Progenitor cell of endocrine pancreas (in vitro differentiated cells): Measurements from ENCODE around the gene LDB3. TPM values are rescaled to one million over a fixed set of nuclear protein-coding genes. Genes with fewer than 3 reads are reported as not detected.

ENCODE experiments used
- DNase-seq: peaks from one replicate; pipeline ENCODE4 v3.0.0; 2021; ENCODE audit warnings: low spot score; ENCODE audit not compliant: unreplicated experiment
- H3K27ac Mint-ChIP-seq: 2 replicates; pipeline ENCODE4 v1.8.0; 2021; ENCODE audit warnings: mild to moderate bottlenecking, moderate library complexity, mixed read lengths
- H3K27me3 Mint-ChIP-seq: 2 replicates; pipeline ENCODE4 v1.8.0; 2021; ENCODE audit warnings: mixed read lengths
- H3K36me3 Mint-ChIP-seq: 2 replicates; pipeline ENCODE4 v1.8.0; 2022; ENCODE audit warnings: mixed read lengths; ENCODE audit not compliant: insufficient read depth
- H3K4me1 Mint-ChIP-seq: 2 replicates; pipeline ENCODE4 v1.8.0; 2021; ENCODE audit warnings: low read depth, mixed read lengths
- H3K4me3 Mint-ChIP-seq: 2 replicates; pipeline ENCODE4 v1.8.0; 2021; ENCODE audit warnings: low read depth, mild to moderate bottlenecking, moderate library complexity, mixed read lengths
- H3K9me3 Mint-ChIP-seq: 2 replicates; pipeline ENCODE4 v1.8.0; 2021; ENCODE audit warnings: low read depth, mixed read lengths
- CTCF ChIP-seq: fragments of 200-600 bp; sonication (generic); IDR thresholded peaks from one replicate; pipeline ENCODE4 v1.5.0; 2021; ENCODE audit warnings: antibody characterized with exemption, mild to moderate bottlenecking; ENCODE audit not compliant: unreplicated experiment
- long read RNA-seq: library from polyadenylated mRNA; unstranded; transcript quantifications from one replicate; pipeline ENCODE4 v2.0.0, GENCODE V29; 2020
- total RNA-seq: library from RNA; stranded (reverse); gene quantifications from 2 replicates; pipeline ENCODE4 v1.2.1, GENCODE V29; 2021

Gene LDB3
- total RNA-seq: 0.26 and 0.31 TPM in 2 replicates
- long read RNA-seq: 0 reads

- Mint-ChIP-seq H3K36me3 (no peaks in the 10 kb centered on the region), H3K4me1 (peaks cover 41% of the 10 kb centered on the region), H3K27ac (no peak within 1 kb of the TSS), H3K4me3 (no peak within 1 kb of the TSS), H3K9me3 (no peaks in the 10 kb centered on the region), H3K27me3 (peaks cover 3% of the 10 kb centered on the region)
- TF ChIP-seq CTCF: no peak
- no peak for DNase-seq
These were observed at the start of gene LDB3 for GRCh38 chr10:86668297-86669165. Gene LDB3, plus strand, starts transcription at chr10:86668511. Its CDS starts 181 bp downstream, at chr10:86668692.

GRCh38 chr10:86628311-86628710 is 40.0 kb upstream of the LDB3 start:
- no peak for TF ChIP-seq CTCF
- H3K36me3 Mint-ChIP-seq: no peaks in the 10 kb centered on the region

GRCh38 chr10:86630079-86630478 is 38.2 kb upstream of the LDB3 start:
- Mint-ChIP-seq H3K4me3 (no peak overlapping the region), H3K4me1 (peaks cover 5% of the 10 kb centered on the region), H3K36me3 (no peaks in the 10 kb centered on the region), H3K27ac (no peak overlapping the region), H3K27me3 (peaks cover 39% of the 10 kb centered on the region), H3K9me3 (no peaks in the 10 kb centered on the region)
- no peak for TF ChIP-seq CTCF
- DNase-seq: no peak

More at GRCh38 chr10:86628311-86628710, 40.0 kb upstream of the LDB3 start:
- peaks cover 24% of the 10 kb centered on the region for H3K27me3 Mint-ChIP-seq
- no peak overlapping the region for H3K27ac Mint-ChIP-seq
- H3K4me3 Mint-ChIP-seq: no peak overlapping the region
- H3K9me3 Mint-ChIP-seq: no peaks in the 10 kb centered on the region
- H3K4me1 Mint-ChIP-seq: peaks cover 5% of the 10 kb centered on the region
- no peak for DNase-seq

- H3K4me1 Mint-ChIP-seq: peaks cover 5% of the 10 kb centered on the region
- no peaks in the 10 kb centered on the region for H3K36me3 Mint-ChIP-seq
- H3K27ac Mint-ChIP-seq: peak overlapping the region; percentile 76
- peaks cover 45% of the 10 kb centered on the region for H3K27me3 Mint-ChIP-seq
- DNase-seq: peak; percentile 57
- peak overlapping the region; percentile 63 for H3K4me3 Mint-ChIP-seq
- no peaks in the 10 kb centered on the region for H3K9me3 Mint-ChIP-seq
- peak; percentile 56 for TF ChIP-seq CTCF
These were observed 36.1 kb upstream of the LDB3 start for GRCh38 chr10:86632009-86632800.

GRCh38 chr10:86632951-86633350 is 35.4 kb upstream of the LDB3 start:
- Mint-ChIP-seq H3K27ac (no peak overlapping the region), H3K4me3 (no peak overlapping the region), H3K36me3 (no peaks in the 10 kb centered on the region), H3K27me3 (peaks cover 46% of the 10 kb centered on the region), H3K4me1 (peaks cover 5% of the 10 kb centered on the region), H3K9me3 (no peaks in the 10 kb centered on the region)
- no peak for DNase-seq
- peak; percentile 15 for TF ChIP-seq CTCF
